PC-9 (cell line): ENCODE data around the gene SLC25A47. TPM values are rescaled to one million over a fixed set of nuclear protein-coding genes. Genes with fewer than 3 reads are reported as not detected.

ENCODE experiments used
- BruUV-seq: library from RNA; stranded (reverse); fragments of 400-500 nt; replicated peaks from 2 replicates; lab custom pipeline; 2021; lab: Mats Ljungman, UMichigan
- CTCF ChIA-PET: fragments of 300-600 bp; sonication (Branson Sonifier 250); formaldehyde crosslinking; loops from one replicate; lab custom pipeline; 2022; ENCODE audit warnings: antibody characterized with exemption; lab: Charles Lee
- POLR2A ChIA-PET: fragments of 300-600 bp; sonication (Branson Sonifier 250); formaldehyde crosslinking; loops from one replicate; lab custom pipeline; 2022; ENCODE audit warnings: antibody characterized with exemption; ENCODE audit not compliant: unreplicated experiment; lab: Charles Lee
- DNase-seq, 2 experiments: peaks; one replicate each; pipeline versions ENCODE4 v3.0.0 to v3.0.0-alpha.2; 2015 to 2022; ENCODE audit warnings: mixed read lengths in 1 of 2
- H2AFZ ChIP-seq: fragments of 200-600 bp; sonication (generic); 2 replicates; pipeline ENCODE4 v1.8.1; 2017; ENCODE audit warnings: antibody characterized with exemption
- H3F3A ChIP-seq: fragments of 200-600 bp; sonication (generic); 2 replicates; pipeline ENCODE4 v1.8.1; 2017; ENCODE audit warnings: antibody characterized with exemption, mild to moderate bottlenecking, low read depth; ENCODE audit not compliant: insufficient read depth
- H3K27ac ChIP-seq: fragments of 200-600 bp; sonication (generic); 2 replicates; pipeline ENCODE4 v1.6.1; 2016; ENCODE audit warnings: mixed run types
- H3K27me3 ChIP-seq: fragments of 200-600 bp; sonication (generic); 2 replicates; pipeline ENCODE4 v1.6.1; 2016; ENCODE audit warnings: low read depth, mixed run types; ENCODE audit not compliant: insufficient read depth
- H3K36me3 ChIP-seq: fragments of 200-600 bp; sonication (generic); 2 replicates; pipeline ENCODE4 v1.6.1; 2016; ENCODE audit warnings: low read depth, mixed run types
- H3K4me1 ChIP-seq: fragments of 200-600 bp; sonication (generic); replicated peaks from 2 replicates; pipeline ENCODE4 v1.6.1; 2016; ENCODE audit warnings: mixed run types; ENCODE audit not compliant: insufficient read depth
- H3K4me2 ChIP-seq: fragments of 200-600 bp; sonication (generic); 2 replicates; pipeline ENCODE4 v1.6.1; 2017; ENCODE audit warnings: mixed run types
- H3K4me3 ChIP-seq: fragments of 200-600 bp; sonication (generic); 2 replicates; pipeline ENCODE4 v1.6.1; 2016; ENCODE audit warnings: mixed run types
- H3K79me2 ChIP-seq: fragments of 200-600 bp; sonication (generic); 2 replicates; pipeline ENCODE4 v1.6.1; 2017; ENCODE audit warnings: low read depth, mixed run types
- H3K9me2 ChIP-seq: fragments of 200-600 bp; sonication (generic); 2 replicates; pipeline ENCODE4 v1.8.1; 2017; ENCODE audit warnings: mild to moderate bottlenecking; ENCODE audit not compliant: insufficient read depth
- H3K9me3 ChIP-seq: fragments of 200-600 bp; sonication (generic); 2 replicates; pipeline ENCODE4 v1.8.1; 2016; ENCODE audit warnings: low read depth; ENCODE audit not compliant: insufficient read depth
- H4K20me1 ChIP-seq: fragments of 200-600 bp; sonication (generic); 2 replicates; pipeline ENCODE4 v1.8.1; 2017; ENCODE audit not compliant: insufficient read depth
- EZH2 ChIP-seq: fragments of 200-600 bp; sonication (generic); IDR thresholded peaks from 2 replicates; pipeline ENCODE4 v1.8.0; 2017; ENCODE audit warnings: antibody characterized with exemption, low read depth
- intact Hi-C: fragments of 100-400 bp; cut with micrococcal nuclease; formaldehyde crosslinking; loops from one replicate; pipeline ENCODE4 v1.10.0; 2022; ENCODE audit not compliant: unreplicated experiment
- total RNA-seq: library from RNA; stranded (reverse); gene quantifications from 2 replicates; pipeline ENCODE4 v1.2.3, GENCODE V29; 2021
- TF ChIP-seq, protein P1 (sequence below): fragments of 200-600 bp; sonication (generic); conservative IDR thresholded peaks from 2 replicates; pipeline ENCODE4 v1.6.1; 2017; ENCODE audit warnings: mixed run types, antibody characterized with exemption, mild to moderate bottlenecking, moderate library complexity

Gene SLC25A47
- total RNA-seq, 1 experiment from 2014 or later: not detected

GRCh38 chr14:100345711-100346110 is 22.6 kb downstream of the SLC25A47 start:
- POLR2A ChIA-PET: no interaction called here
- intact Hi-C loops: no loop called here
- Histone ChIP-seq H3K79me2 (no peaks in the 10 kb centered on the region), H3K4me3 (no peak overlapping the region), H2AFZ (no peak overlapping the region), H3F3A (no peaks in the 10 kb centered on the region), H3K9me2 (no peaks in the 10 kb centered on the region), H3K27ac (no peak overlapping the region), H3K27me3 (no peaks in the 10 kb centered on the region), H4K20me1 (no peaks in the 10 kb centered on the region; the same call in 1 of the 2 replicates), H3K4me1 (no peaks in the 10 kb centered on the region), H3K4me2 (no peak overlapping the region), H3K9me3 (no peaks in the 10 kb centered on the region), H3K36me3 (no peaks in the 10 kb centered on the region)
- DNase-seq: no peak
- TF ChIP-seq EZH2: no peak
- TF ChIP-seq, protein P1, sequence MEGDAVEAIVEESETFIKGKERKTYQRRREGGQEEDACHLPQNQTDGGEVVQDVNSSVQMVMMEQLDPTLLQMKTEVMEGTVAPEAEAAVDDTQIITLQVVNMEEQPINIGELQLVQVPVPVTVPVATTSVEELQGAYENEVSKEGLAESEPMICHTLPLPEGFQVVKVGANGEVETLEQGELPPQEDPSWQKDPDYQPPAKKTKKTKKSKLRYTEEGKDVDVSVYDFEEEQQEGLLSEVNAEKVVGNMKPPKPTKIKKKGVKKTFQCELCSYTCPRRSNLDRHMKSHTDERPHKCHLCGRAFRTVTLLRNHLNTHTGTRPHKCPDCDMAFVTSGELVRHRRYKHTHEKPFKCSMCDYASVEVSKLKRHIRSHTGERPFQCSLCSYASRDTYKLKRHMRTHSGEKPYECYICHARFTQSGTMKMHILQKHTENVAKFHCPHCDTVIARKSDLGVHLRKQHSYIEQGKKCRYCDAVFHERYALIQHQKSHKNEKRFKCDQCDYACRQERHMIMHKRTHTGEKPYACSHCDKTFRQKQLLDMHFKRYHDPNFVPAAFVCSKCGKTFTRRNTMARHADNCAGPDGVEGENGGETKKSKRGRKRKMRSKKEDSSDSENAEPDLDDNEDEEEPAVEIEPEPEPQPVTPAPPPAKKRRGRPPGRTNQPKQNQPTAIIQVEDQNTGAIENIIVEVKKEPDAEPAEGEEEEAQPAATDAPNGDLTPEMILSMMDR: no peak
- no TSS peak for BruUV-seq
- CTCF ChIA-PET: no interaction called here

DNA sequence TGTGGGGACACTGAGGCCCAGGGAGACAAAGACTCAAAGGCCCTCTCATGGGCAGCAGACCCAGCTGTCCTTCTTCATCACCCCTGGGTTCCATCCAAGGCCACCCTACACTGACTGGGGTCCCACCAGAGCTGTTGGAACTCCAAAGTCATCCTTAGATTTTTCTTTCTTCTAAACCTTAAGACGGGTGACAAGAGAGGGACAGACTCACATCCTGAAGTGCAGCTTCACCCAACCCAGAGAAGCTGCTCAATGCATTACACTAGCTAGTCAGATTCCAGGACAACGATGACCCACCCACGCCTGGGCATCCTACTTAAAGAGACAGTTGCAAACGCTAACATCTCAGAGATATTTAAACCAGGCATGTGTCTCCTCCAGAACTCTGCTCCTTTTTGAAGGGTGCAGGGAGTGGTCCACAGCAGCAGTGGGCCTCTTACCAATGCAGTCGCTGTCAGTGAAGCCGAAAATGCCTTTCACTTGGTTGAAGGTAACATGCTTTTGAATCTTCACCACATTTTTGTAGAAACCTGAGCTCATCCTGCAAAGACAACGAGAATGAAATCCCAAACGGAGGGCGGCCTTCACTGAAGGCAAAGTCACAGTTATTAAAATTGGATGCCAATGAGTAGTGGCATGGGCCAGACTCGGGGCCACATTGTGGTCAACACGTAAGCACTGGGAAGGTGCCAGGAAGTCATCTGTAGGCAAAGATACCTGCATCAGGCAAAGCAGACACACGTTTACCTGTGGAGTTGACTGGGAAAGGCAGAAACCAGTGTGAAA is 23.4 kb downstream of the SLC25A47 start:
- no peak for TF ChIP-seq EZH2
- TF ChIP-seq, protein P1: no peak
- no TSS peak for BruUV-seq
- CTCF ChIA-PET: no interaction called here
- Histone ChIP-seq H2AFZ (no peak overlapping the region), H3K9me3 (no peaks in the 10 kb centered on the region), H3K4me1 (no peaks in the 10 kb centered on the region), H3F3A (no peaks in the 10 kb centered on the region), H3K27ac (no peak overlapping the region), H3K27me3 (no peaks in the 10 kb centered on the region), H3K9me2 (no peaks in the 10 kb centered on the region), H3K4me3 (no peak overlapping the region), H3K4me2 (no peak overlapping the region), H4K20me1 (no peaks in the 10 kb centered on the region; the same call in 1 of the 2 replicates), H3K79me2 (no peaks in the 10 kb centered on the region), H3K36me3 (no peaks in the 10 kb centered on the region)
- POLR2A ChIA-PET: no interaction called here
- DNase-seq: no peak
- intact Hi-C loops: no loop called here

- Histone ChIP-seq H3K4me3 (no peak overlapping the region), H3K27ac (no peak overlapping the region), H3K4me2 (no peak overlapping the region), H3K9me3 (no peaks in the 10 kb centered on the region), H3K4me1 (no peaks in the 10 kb centered on the region), H2AFZ (no peak overlapping the region), H3K9me2 (no peaks in the 10 kb centered on the region), H3F3A (no peaks in the 10 kb centered on the region), H4K20me1 (no peaks in the 10 kb centered on the region; the same call in 1 of the 2 replicates), H3K79me2 (no peaks in the 10 kb centered on the region), H3K36me3 (no peaks in the 10 kb centered on the region), H3K27me3 (no peaks in the 10 kb centered on the region)
- POLR2A ChIA-PET: no interaction called here
- CTCF ChIA-PET: no interaction called here
- TF ChIP-seq EZH2: no peak
- TF ChIP-seq, protein P1: no peak
- no TSS peak for BruUV-seq
- intact Hi-C loops: no loop called here
- no peak for DNase-seq
Observed at GRCh38 chr14:100348253-100348729, 25.2 kb downstream of the SLC25A47 start.
